Common myeloid progenitor, CD34-positive (primary cell): ENCODE data around the gene ZNF146.

ENCODE experiments used
- CTCF ChIA-PET: fragments of 350-600 bp; sonication (Branson Sonifier 250); formaldehyde crosslinking; loops from one replicate; lab custom pipeline; 2021; ENCODE audit warnings: antibody characterized with exemption; lab: Charles Lee
- POLR2A ChIA-PET: fragments of 350-600 bp; sonication (Branson Sonifier 250); formaldehyde crosslinking; loops from one replicate; lab custom pipeline; 2021; ENCODE audit warnings: antibody characterized with exemption; lab: Charles Lee
- DNase-seq, 3 donors: peaks; one replicate each; pipeline versions ENCODE4 v3.0.0 to v3.0.0-alpha.2; 2013
- H3K27ac ChIP-seq, 2 experiments: 1 replicate in 1 of 2; 2 replicates in 1 of 2; pipeline ENCODE4 v1.7.0; 2013; ENCODE audit warnings: inconsistent platforms in 2 of 2, low read length in 2 of 2, mild to moderate bottlenecking in 2 of 2, low read depth in 1 of 2, moderate library complexity in 1 of 2; ENCODE audit not compliant: severe bottlenecking in 2 of 2, insufficient read depth in 1 of 2, poor library complexity in 1 of 2
- H3K27me3 ChIP-seq, 5 experiments: replicated peaks in 2 of 5; 1 replicate in 3 of 5; 2 replicates in 2 of 5; pipeline versions ENCODE4 v1.6.1 to v1.7.0; 2013; ENCODE audit warnings: low read length in 4 of 5, mild to moderate bottlenecking in 2 of 5, moderate library complexity in 2 of 5, inconsistent platforms in 1 of 5; ENCODE audit not compliant: insufficient read depth in 5 of 5, control insufficient read depth in 4 of 5
- H3K36me3 ChIP-seq, 4 experiments: 1 replicate in 2 of 4; 2 replicates in 2 of 4; pipeline versions ENCODE4 v1.6.1 to v1.7.0; 2013; ENCODE audit warnings: low read length in 3 of 4, control low read depth in 1 of 4, mild to moderate bottlenecking in 1 of 4; ENCODE audit not compliant: control insufficient read depth in 4 of 4, insufficient read depth in 4 of 4
- H3K4me1 ChIP-seq, 4 experiments: 1 replicate in 3 of 4; 2 replicates in 1 of 4; pipeline versions ENCODE4 v1.6.1 to v1.7.1; 2013; ENCODE audit warnings: low read length in 3 of 4, mild to moderate bottlenecking in 3 of 4, control low read depth in 1 of 4, inconsistent platforms in 1 of 4, moderate library complexity in 1 of 4; ENCODE audit not compliant: control insufficient read depth in 4 of 4, insufficient read depth in 4 of 4; ENCODE audit errors: control extremely low read depth in 1 of 4
- H3K4me3 ChIP-seq, 7 experiments: 1 replicate in 4 of 7; 2 replicates in 3 of 7; pipeline versions ENCODE4 v1.5.1 to v1.7.0; 2013; ENCODE audit warnings: mild to moderate bottlenecking in 7 of 7, low read length in 6 of 7, moderate library complexity in 6 of 7, inconsistent platforms in 2 of 7, low read depth in 2 of 7, control low read depth in 1 of 7; ENCODE audit not compliant: insufficient read depth in 4 of 7, control insufficient read depth in 1 of 7; ENCODE audit errors: extremely low read depth in 1 of 7
- H3K9me3 ChIP-seq, 5 experiments: 1 replicate in 4 of 5; 2 replicates in 1 of 5; pipeline versions ENCODE4 v1.6.1 to v1.7.1; 2013; ENCODE audit warnings: low read length in 4 of 5, mild to moderate bottlenecking in 2 of 5, inconsistent platforms in 1 of 5, low read depth in 1 of 5, moderate library complexity in 1 of 5; ENCODE audit not compliant: control insufficient read depth in 4 of 5, insufficient read depth in 2 of 5; ENCODE audit errors: control extremely low read depth in 1 of 5
- WGBS: methylation state at CpG from one replicate; pipeline ENCODE4 v1.1.5; 2013; ENCODE audit not compliant: insufficient coverage; 5-methylcytosine and 5-hydroxymethylcytosine counted together

The ZNF146 gene

DNA sequence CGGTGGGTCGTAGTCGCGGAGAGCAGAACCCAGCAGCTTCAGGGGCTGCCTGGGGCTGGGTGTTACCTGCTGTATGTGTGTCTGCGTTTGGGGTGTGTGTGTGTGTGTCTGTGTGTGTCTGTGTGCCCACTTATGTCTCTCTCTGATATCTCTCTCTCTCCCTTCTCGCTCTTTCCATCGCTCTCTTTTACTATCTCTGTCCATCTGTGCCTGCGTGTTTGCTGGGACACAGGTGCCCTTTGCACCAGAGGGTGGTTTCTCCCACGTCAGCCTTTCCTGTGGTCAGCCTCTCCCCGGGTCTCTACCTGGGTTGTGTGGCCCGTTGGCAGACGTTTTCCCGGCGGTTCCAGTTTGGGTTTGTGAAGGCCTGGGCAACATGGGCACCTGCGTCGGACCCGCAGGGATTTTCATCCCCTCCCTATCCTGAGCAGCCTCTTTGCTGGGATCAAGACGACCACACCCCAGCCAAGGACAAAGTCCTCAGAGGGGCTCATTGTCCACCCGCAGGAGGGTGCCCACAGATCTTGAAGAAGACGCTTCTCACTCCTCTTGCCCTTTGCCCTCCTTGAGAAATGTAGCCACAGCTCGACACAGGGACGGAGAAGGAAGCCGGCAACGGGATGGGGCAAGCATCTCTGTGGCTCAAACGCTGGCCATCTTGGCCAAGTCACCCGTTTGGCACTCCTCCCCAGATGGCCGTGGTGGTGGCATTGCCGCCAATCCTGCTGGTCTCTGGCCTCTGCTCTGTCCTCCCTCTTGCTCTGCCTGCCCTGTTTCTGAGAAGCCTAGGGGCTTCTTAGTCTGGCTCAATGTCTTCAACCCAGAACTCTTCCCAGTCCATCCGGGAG, 43.3 kb downstream of the ZNF146 start:
- peak overlapping the region in 1 of 7 experiments; percentile 48 for H3K4me3 ChIP-seq
- CTCF ChIA-PET: no interaction called here
- peaks cover 0 to 41% (median 13%) of the 10 kb centered on the region in 5 experiments for H3K9me3 ChIP-seq
- no peaks in the 10 kb centered on the region for H3K4me1 ChIP-seq
- peaks cover 0 to 4% (median 0%) of the 10 kb centered on the region in 5 experiments for H3K27me3 ChIP-seq
- 94% methylated on average over 23 of the region's 29 CpGs for WGBS
- H3K27ac ChIP-seq: no peak overlapping the region
- no peaks in the 10 kb centered on the region for H3K36me3 ChIP-seq
- DNase-seq: no peak
- POLR2A ChIA-PET: no interaction called here

DNA sequence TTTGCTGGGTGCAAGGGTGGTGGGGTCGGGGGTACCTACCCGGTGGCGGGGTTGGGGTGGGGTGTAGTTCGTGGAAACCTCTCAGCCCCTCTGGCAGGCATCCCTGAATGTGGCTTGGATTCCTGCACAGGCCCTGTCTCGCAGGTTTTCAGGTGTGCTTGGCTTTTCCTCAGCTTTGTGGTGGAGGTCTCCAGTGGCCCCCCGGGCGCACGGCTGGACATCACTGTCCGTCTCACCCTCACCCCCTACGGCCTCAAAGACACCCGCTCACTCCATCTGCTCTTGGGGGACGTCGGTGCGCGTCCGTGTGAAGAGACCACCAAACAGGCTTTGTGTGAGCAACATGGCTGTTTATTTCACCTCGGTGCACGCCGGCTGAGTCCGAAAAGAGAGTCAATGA, 44.3 kb downstream of the ZNF146 start:
- over 99% methylated on average over 20 of the region's 20 CpGs for WGBS
- H3K27ac ChIP-seq: no peak overlapping the region
- ChIA-PET CTCF (no interaction called here), POLR2A (no interaction called here)
- no peaks in the 10 kb centered on the region for H3K4me1 ChIP-seq
- H3K27me3 ChIP-seq: peaks cover 0 to 4% (median 0%) of the 10 kb centered on the region in 5 experiments
- H3K4me3 ChIP-seq: no peak overlapping the region
- H3K36me3 ChIP-seq: no peaks in the 10 kb centered on the region
- DNase-seq: no peak
- peaks cover 0 to 40% (median 16%) of the 10 kb centered on the region in 5 experiments for H3K9me3 ChIP-seq

DNA sequence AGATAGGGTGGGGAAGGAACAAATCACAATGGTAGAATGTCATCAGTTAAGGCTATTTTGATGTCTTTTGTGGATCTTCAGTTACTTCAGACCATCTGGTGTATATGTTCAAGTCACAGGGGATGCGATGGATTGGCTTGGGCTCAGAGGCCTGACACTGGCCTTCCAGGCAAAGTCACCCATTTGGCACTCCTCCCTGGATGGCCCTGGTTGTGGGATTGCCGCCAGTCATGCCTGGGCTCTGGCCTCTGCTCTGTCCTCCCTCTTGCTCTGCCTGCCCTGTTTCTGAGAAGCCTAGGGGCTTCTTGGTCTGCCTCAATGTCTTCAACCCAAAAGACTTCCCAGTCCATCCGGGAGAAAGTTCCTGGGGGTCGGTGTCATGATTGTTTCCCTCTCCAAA, 50.2 kb downstream of the ZNF146 start:
- H3K27me3 ChIP-seq: no peaks in the 10 kb centered on the region
- no peak overlapping the region for H3K27ac ChIP-seq
- WGBS: 93% methylated on average over 4 of the region's 4 CpGs
- no peaks in the 10 kb centered on the region for H3K36me3 ChIP-seq
- CTCF ChIA-PET: no interaction called here
- POLR2A ChIA-PET: no interaction called here
- H3K4me3 ChIP-seq: no peak overlapping the region
- H3K9me3 ChIP-seq: peaks cover 0 to 37% (median 27%) of the 10 kb centered on the region in 5 experiments
- no peak for DNase-seq
- no peaks in the 10 kb centered on the region for H3K4me1 ChIP-seq

DNA sequence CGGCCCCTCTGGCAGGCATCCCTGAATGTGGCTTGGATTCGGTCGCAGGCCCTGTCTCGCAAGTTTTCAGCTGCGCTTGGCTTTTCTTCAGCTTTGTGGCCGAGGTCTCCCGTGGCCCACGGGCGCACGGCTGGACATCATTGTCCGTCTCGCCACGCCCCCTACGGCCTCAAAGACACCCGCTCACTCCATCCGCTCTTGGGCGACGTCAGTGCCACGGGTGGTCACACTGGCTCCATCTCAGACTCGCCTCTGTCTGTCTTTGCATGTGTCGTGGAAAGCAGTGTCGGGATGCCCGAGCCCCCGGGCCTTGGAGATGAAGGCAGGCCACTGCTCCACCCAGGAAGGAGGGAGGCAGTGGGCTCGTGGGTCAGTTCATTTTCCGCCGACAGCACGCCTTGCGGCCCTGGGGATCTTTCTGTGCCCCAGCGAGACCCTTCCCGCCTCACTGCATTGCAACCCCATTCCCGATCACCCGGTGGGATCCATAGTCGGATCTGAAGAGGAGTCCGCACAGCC, 51.0 kb downstream of the ZNF146 start:
- CTCF ChIA-PET: no interaction called here
- no peaks in the 10 kb centered on the region for H3K36me3 ChIP-seq
- peaks cover 0 to 37% (median 27%) of the 10 kb centered on the region in 5 experiments for H3K9me3 ChIP-seq
- H3K4me3 ChIP-seq: no peak overlapping the region
- POLR2A ChIA-PET: no interaction called here
- no peaks in the 10 kb centered on the region for H3K27me3 ChIP-seq
- no peak for DNase-seq
- H3K27ac ChIP-seq: no peak overlapping the region
- 96% methylated on average over 32 of the region's 35 CpGs for WGBS
- no peaks in the 10 kb centered on the region for H3K4me1 ChIP-seq

DNA sequence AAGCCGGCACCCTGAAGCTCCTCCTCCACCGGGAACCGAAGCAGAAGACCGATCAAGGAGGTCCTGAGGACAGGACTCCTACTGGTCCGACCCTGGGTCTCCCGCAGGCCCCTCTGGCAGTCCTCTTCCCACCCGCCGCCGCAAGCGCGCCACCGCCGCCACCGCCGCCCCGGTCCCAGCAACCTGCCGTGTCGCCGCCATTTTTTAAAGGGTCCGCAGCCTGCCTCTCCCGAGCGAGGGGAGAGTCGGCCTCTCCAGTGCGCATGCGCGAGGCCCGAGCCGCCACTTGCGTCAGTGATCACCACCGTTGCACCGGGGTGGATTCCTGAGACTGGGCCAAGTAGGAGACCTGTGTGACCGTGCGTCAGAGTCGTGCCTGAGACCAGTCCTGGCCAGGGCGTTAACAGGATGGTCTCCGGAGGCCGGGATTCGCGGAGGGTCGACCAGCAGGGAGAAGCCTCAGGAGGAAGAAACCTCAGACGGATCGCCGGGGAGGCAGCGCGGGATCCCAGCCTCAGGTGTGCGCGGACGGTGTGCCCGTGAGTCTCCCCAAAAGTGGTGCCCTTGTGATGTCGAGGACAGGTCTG, 51.6 kb downstream of the ZNF146 start:
- ChIA-PET CTCF (no interaction called here), POLR2A (no interaction called here)
- Histone ChIP-seq H3K9me3 (peaks cover 0 to 37% (median 27%) of the 10 kb centered on the region in 5 experiments), H3K4me1 (no peaks in the 10 kb centered on the region), H3K4me3 (no peak overlapping the region), H3K27me3 (no peaks in the 10 kb centered on the region), H3K27ac (no peak overlapping the region), H3K36me3 (no peaks in the 10 kb centered on the region)
- WGBS: 81% methylated on average over 39 of the region's 50 CpGs
- no peak for DNase-seq

DNA sequence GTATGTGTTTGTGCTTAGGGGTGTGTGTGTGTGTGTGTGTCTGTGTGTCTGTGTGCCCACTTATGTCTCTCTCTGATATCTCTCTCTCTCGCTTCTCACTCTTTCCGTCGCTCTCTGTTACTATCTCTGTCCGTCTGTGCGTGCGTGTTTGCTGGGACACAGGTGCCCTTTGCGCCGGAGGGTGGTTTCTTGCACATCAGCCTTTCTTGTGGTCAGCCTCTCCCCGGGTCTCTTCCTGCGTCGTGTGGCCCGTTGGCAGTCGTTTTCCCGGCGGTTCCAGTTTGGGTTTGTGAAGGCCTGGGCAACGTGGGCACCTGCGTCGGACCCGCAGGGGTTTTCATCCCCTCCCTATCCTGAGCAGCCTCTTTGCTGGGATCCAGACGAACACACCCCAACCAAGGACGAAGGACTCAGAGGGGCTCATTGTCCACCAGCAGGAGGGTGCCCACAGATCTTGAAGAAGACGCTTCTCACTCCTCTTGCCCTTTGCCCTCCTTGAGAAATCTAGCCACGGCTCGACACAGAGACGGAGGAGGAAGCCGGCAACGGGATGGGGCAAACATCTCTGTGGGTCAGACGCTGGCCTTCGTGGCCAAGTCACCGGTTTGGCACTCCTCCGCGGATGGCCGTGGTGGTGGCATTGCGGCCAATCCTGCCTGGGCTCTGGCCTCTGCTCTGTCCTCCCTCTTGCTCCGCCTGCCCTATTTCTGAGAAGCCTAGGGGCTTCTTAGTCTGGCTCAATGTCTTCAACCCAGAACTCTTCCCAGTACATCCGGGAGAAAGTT, 52.3 kb downstream of the ZNF146 start:
- Histone ChIP-seq H3K27me3 (no peaks in the 10 kb centered on the region), H3K4me3 (no peak overlapping the region), H3K4me1 (no peaks in the 10 kb centered on the region), H3K36me3 (no peaks in the 10 kb centered on the region), H3K9me3 (peaks cover 0 to 37% (median 27%) of the 10 kb centered on the region in 5 experiments), H3K27ac (no peak overlapping the region)
- DNase-seq: no peak
- 97% methylated on average over 31 of the region's 36 CpGs for WGBS
- POLR2A ChIA-PET: no interaction called here
- CTCF ChIA-PET: no interaction called here
